Panc1 (cell line): ENCODE results near the gene CDX1. TPM values are rescaled to one million over a fixed set of nuclear protein-coding genes. Genes with fewer than 3 reads are reported as not detected.

Experiments used
- ATAC-seq: fragments of 200-7000 bp; cut with Tn5 transposase; 2 replicates; pipeline ENCODE4 v1.9.1; 2020; ENCODE audit warnings: mild to moderate bottlenecking, moderate library complexity
- BruUV-seq: library from RNA; stranded (reverse); fragments of 400-500 nt; replicated peaks from 2 replicates; lab custom pipeline; 2021; lab: Mats Ljungman, UMichigan
- CTCF ChIA-PET: fragments of 300-600 bp; sonication (Branson Sonifier 250); formaldehyde crosslinking; loops from one replicate; lab custom pipeline; 2022; ENCODE audit warnings: antibody characterized with exemption; lab: Charles Lee
- POLR2A ChIA-PET: fragments of 300-600 bp; sonication (Branson Sonifier 250); formaldehyde crosslinking; loops from one replicate; lab custom pipeline; 2022; ENCODE audit warnings: antibody characterized with exemption; lab: Charles Lee
- DNase-seq: peaks from one replicate; pipeline ENCODE4 v3.0.0-alpha.2; 2010; ENCODE audit warnings: low read depth, low spot score
- H3K27ac ChIP-seq: 2 replicates; pipeline ENCODE4 v1.5.1; 2011; ENCODE audit warnings: mild to moderate bottlenecking, low read length, inconsistent platforms
- H3K27me3 ChIP-seq: fragments of 200-500 bp; sonication (Bioruptor generic); 2 replicates; pipeline ENCODE4 v1.6.0; 2014; ENCODE audit warnings: low read length, inconsistent platforms; ENCODE audit not compliant: control insufficient read depth, insufficient read depth
- H3K36me3 ChIP-seq: fragments of 200-500 bp; sonication (Bioruptor generic); 2 replicates; pipeline ENCODE4 v1.5.1; 2014; ENCODE audit warnings: inconsistent platforms, mild to moderate bottlenecking, low read length, moderate library complexity; ENCODE audit not compliant: control insufficient read depth, insufficient read depth
- H3K4me1 ChIP-seq: 2 replicates; pipeline ENCODE4 v1.5.1; 2011; ENCODE audit warnings: inconsistent platforms, mild to moderate bottlenecking, low read length, moderate library complexity; ENCODE audit not compliant: control insufficient read depth, insufficient read depth
- H3K4me3 ChIP-seq, 2 experiments: 2 replicates each; pipeline ENCODE4 v1.5.1; 2011 to 2012; ENCODE audit warnings: low read depth in 2 of 2, low read length in 2 of 2, mild to moderate bottlenecking in 2 of 2, inconsistent platforms in 1 of 2, moderate library complexity in 1 of 2
- H3K9me3 ChIP-seq: fragments of 200-500 bp; sonication (Bioruptor generic); 2 replicates; pipeline ENCODE4 v1.5.1; 2014; ENCODE audit warnings: low read depth, mild to moderate bottlenecking, inconsistent platforms, low read length, moderate library complexity; ENCODE audit not compliant: control insufficient read depth, insufficient read depth
- CTCF ChIP-seq: fragments of 450-650 bp; IDR thresholded peaks from 2 replicates; pipeline ENCODE4 v1.5.1; 2017; ENCODE audit warnings: mild to moderate bottlenecking
- POLR2AphosphoS5 ChIP-seq: IDR thresholded peaks from 2 replicates; pipeline ENCODE4 v1.6.1; 2012; ENCODE audit warnings: mild to moderate bottlenecking, low read depth, low read length, moderate library complexity
- REST ChIP-seq, 2 experiments: IDR thresholded peaks; 2 replicates each; pipeline ENCODE4 v1.6.1; 2011 to 2012; ENCODE audit warnings: low read depth in 2 of 2, control low read depth in 1 of 2, low read length in 1 of 2, mild to moderate bottlenecking in 1 of 2, moderate library complexity in 1 of 2; ENCODE audit not compliant: insufficient read depth in 1 of 2
- SIN3A ChIP-seq: IDR thresholded peaks from 2 replicates; pipeline ENCODE4 v1.6.1; 2012; ENCODE audit warnings: low read depth, mild to moderate bottlenecking, low read length, moderate library complexity, borderline replicate concordance; ENCODE audit not compliant: insufficient read depth
- TCF7L2 ChIP-seq: IDR thresholded peaks from 2 replicates; pipeline ENCODE4 v1.6.1; 2011; ENCODE audit warnings: mild to moderate bottlenecking, low read depth, low read length, inconsistent platforms
- in situ Hi-C: cut with HindIII; loops from 2 replicates; pipeline ENCODE4 v1.10.0; 2016; ENCODE audit warnings: low sequenced_read_pairs, low pct_unique_long_range_greater_than_20kb
- intact Hi-C: fragments of 100-400 bp; cut with micrococcal nuclease; formaldehyde crosslinking; loops from one replicate; pipeline ENCODE4 v1.10.0; 2022; ENCODE audit not compliant: unreplicated experiment
- total RNA-seq: library from RNA; stranded (reverse); gene quantifications from one replicate; pipeline ENCODE4 v1.2.1, GENCODE V29; 2021; ENCODE audit not compliant: unreplicated experiment

The CDX1 gene
- total RNA-seq, 1 experiment from 2014 or later = not detected

- no peak for DNase-seq
- no TSS peak for BruUV-seq
- Histone ChIP-seq H3K36me3 (no peaks in the 10 kb centered on the region), H3K9me3 (no peaks in the 10 kb centered on the region), H3K27ac (no peak overlapping the region), H3K4me1 (no peaks in the 10 kb centered on the region), H3K27me3 (no peaks in the 10 kb centered on the region), H3K4me3 (no peak overlapping the region)
- in situ Hi-C loops = no loop called here
- TF ChIP-seq SIN3A (no peak), TCF7L2 (no peak), CTCF (no peak), POLR2AphosphoS5 (no peak), REST (IDR thresholded peaks at IDR 0.05; ENCODE audit: insufficient read depth in 1 of 2, low read depth in 2 of 2, low read length in 1 of 2) (no peak)
- ATAC-seq = no peak
- intact Hi-C loops = no loop called here
- POLR2A ChIA-PET = no interaction called here
- CTCF ChIA-PET = no interaction called here
These were observed 14.4 kb downstream of the CDX1 start for GRCh38 chr5:150181027-150181426.

GRCh38 chr5:150181766-150182545 is 15.4 kb downstream of the CDX1 start:
- CTCF ChIA-PET = no interaction called here
- Histone ChIP-seq H3K9me3 (no peaks in the 10 kb centered on the region), H3K4me3 (no peak overlapping the region), H3K27ac (no peak overlapping the region), H3K4me1 (no peaks in the 10 kb centered on the region), H3K36me3 (no peaks in the 10 kb centered on the region), H3K27me3 (no peaks in the 10 kb centered on the region)
- POLR2A ChIA-PET = no interaction called here
- ATAC-seq (peak; percentile 36), DNase-seq (no peak)
- BruUV-seq = no TSS peak
- in situ Hi-C loops = no loop called here
- intact Hi-C loops = no loop called here
- no peak for TF ChIP-seq SIN3A

- no peak overlapping the region for H3K27ac ChIP-seq
- no peaks in the 10 kb centered on the region for H3K27me3 ChIP-seq
- DNase-seq (no peak), ATAC-seq (no peak)
- in situ Hi-C loops = no loop called here
- no TSS peak for BruUV-seq
- ChIA-PET POLR2A (no interaction called here), CTCF (no interaction called here)
- no peaks in the 10 kb centered on the region for H3K9me3 ChIP-seq
- TF ChIP-seq TCF7L2 (no peak), REST (IDR thresholded peaks at IDR 0.05; ENCODE audit: insufficient read depth in 1 of 2, low read depth in 2 of 2, low read length in 1 of 2) (no peak)
- H3K4me1 ChIP-seq = no peaks in the 10 kb centered on the region
- intact Hi-C loops = no loop called here
- no peaks in the 10 kb centered on the region for H3K36me3 ChIP-seq
- no peak overlapping the region for H3K4me3 ChIP-seq
These were observed 16.2 kb downstream of the CDX1 start for GRCh38 chr5:150182774-150183173.
